CD1c-positive myeloid dendritic cell (primary cell): ENCODE measurements around the gene C7orf57.

Experiments
- DNase-seq: peaks from one replicate; pipeline ENCODE4 v3.0.0-alpha.2; 2016; ENCODE audit errors: extremely low spot score

C7orf57 gene

GRCh38 chr7:48109848-48110663, 74.7 kb downstream of the C7orf57 start:
- DNase-seq = peak; percentile 82

GRCh38 chr7:48110868-48111267, 75.5 kb downstream of the C7orf57 start:
- DNase-seq = no peak
